HEK293 (cell line): ENCODE results near the gene CENPS.
A peak's percentile ranks its signal among the peaks of the same experiment; 100 is the strongest.

ENCODE experiments used
- ELK4 ChIP-seq: IDR thresholded peaks from 2 replicates; pipeline ENCODE4 v1.6.1; 2011; ENCODE audit warnings: mild to moderate bottlenecking, low read depth, low read length, borderline replicate concordance
- INSM2 ChIP-seq: fragments of 450-650 bp; formaldehyde crosslinking; IDR thresholded peaks from 2 replicates; pipeline ENCODE4 v1.5.1; 2016; ENCODE audit warnings: missing biosample characterization, missing genetic modification characterization
- KLF9 ChIP-seq: fragments of 450-650 bp; formaldehyde crosslinking; IDR thresholded peaks from 2 replicates; pipeline ENCODE4 v1.5.1; 2016; ENCODE audit warnings: missing biosample characterization, missing genetic modification characterization, low read depth
- PRDM1 ChIP-seq: fragments of 450-650 bp; formaldehyde crosslinking; IDR thresholded peaks from 2 replicates; pipeline ENCODE4; 2016; ENCODE audit warnings: missing biosample characterization, missing genetic modification characterization
- REPIN1 ChIP-seq: fragments of 450-650 bp; formaldehyde crosslinking; IDR thresholded peaks from 2 replicates; pipeline ENCODE4 v1.5.1; 2017; ENCODE audit warnings: missing biosample characterization, missing genetic modification characterization, low read depth
- SP2 ChIP-seq: fragments of 450-650 bp; formaldehyde crosslinking; IDR thresholded peaks from 2 replicates; pipeline ENCODE4 v1.5.1; 2016; ENCODE audit warnings: missing biosample characterization, missing genetic modification characterization
- SP3 ChIP-seq: fragments of 450-650 bp; formaldehyde crosslinking; IDR thresholded peaks from 2 replicates; pipeline ENCODE4 v1.5.1; 2016; ENCODE audit warnings: missing biosample characterization, missing genetic modification characterization
- ZBTB10 ChIP-seq: fragments of 450-650 bp; formaldehyde crosslinking; IDR thresholded peaks from 2 replicates; pipeline ENCODE4 v1.5.1; 2016; ENCODE audit warnings: missing biosample characterization, missing genetic modification characterization
- ZBTB26 ChIP-seq: fragments of 450-650 bp; formaldehyde crosslinking; optimal IDR thresholded peaks from 2 replicates; pipeline ENCODE3; 2016; ENCODE audit warnings: missing biosample characterization, mild to moderate bottlenecking, missing genetic modification characterization
- ZBTB48 ChIP-seq: fragments of 450-650 bp; formaldehyde crosslinking; IDR thresholded peaks from 2 replicates; pipeline ENCODE4 v1.5.1; 2016; ENCODE audit warnings: missing biosample characterization, missing genetic modification characterization
- ZEB2 ChIP-seq: fragments of 450-650 bp; formaldehyde crosslinking; IDR thresholded peaks from 2 replicates; pipeline ENCODE4 v1.5.1; 2016; ENCODE audit warnings: missing biosample characterization, missing genetic modification characterization
- ZFP3 ChIP-seq: fragments of 450-650 bp; formaldehyde crosslinking; IDR thresholded peaks from 2 replicates; pipeline ENCODE4 v1.5.1; 2016; ENCODE audit warnings: low read depth, missing biosample characterization, missing genetic modification characterization
- ZIC2 ChIP-seq: fragments of 450-650 bp; formaldehyde crosslinking; IDR thresholded peaks from 2 replicates; pipeline ENCODE4 v1.5.1; 2016; ENCODE audit warnings: missing biosample characterization, missing genetic modification characterization
- ZNF16 ChIP-seq: fragments of 450-650 bp; formaldehyde crosslinking; IDR thresholded peaks from 2 replicates; pipeline ENCODE4 v1.5.1; 2016; ENCODE audit warnings: low read depth, missing biosample characterization, missing genetic modification characterization
- ZNF175 ChIP-seq: fragments of 450-650 bp; formaldehyde crosslinking; IDR thresholded peaks from 2 replicates; pipeline ENCODE4 v1.5.1; 2016; ENCODE audit warnings: missing biosample characterization, missing genetic modification characterization
- ZNF239 ChIP-seq: fragments of 450-650 bp; formaldehyde crosslinking; IDR thresholded peaks from 2 replicates; pipeline ENCODE4 v1.5.1; 2016; ENCODE audit warnings: missing biosample characterization, missing genetic modification characterization
- ZNF248 ChIP-seq: fragments of 450-650 bp; formaldehyde crosslinking; IDR thresholded peaks from 2 replicates; pipeline ENCODE4 v1.5.1; 2017; ENCODE audit warnings: missing biosample characterization, missing genetic modification characterization
- ZNF302 ChIP-seq: fragments of 450-650 bp; formaldehyde crosslinking; IDR thresholded peaks from 2 replicates; pipeline ENCODE4 v1.5.1; 2016; ENCODE audit warnings: missing biosample characterization, missing genetic modification characterization, low read depth
- ZNF423 ChIP-seq: fragments of 450-650 bp; formaldehyde crosslinking; IDR thresholded peaks from 2 replicates; pipeline ENCODE4 v1.5.1; 2016; ENCODE audit warnings: missing biosample characterization, missing genetic modification characterization
- ZNF433 ChIP-seq: fragments of 450-650 bp; formaldehyde crosslinking; IDR thresholded peaks from 2 replicates; pipeline ENCODE4 v1.5.1; 2016; ENCODE audit warnings: missing biosample characterization, missing genetic modification characterization, low read depth
- ZNF513 ChIP-seq: fragments of 450-650 bp; IDR thresholded peaks from 2 replicates; pipeline ENCODE4 v1.5.1; 2018; ENCODE audit warnings: missing biosample characterization, missing genetic modification characterization
- ZNF549 ChIP-seq: fragments of 450-650 bp; IDR thresholded peaks from 2 replicates; pipeline ENCODE4 v1.5.1; 2018; ENCODE audit warnings: missing biosample characterization, missing genetic modification characterization, mild to moderate bottlenecking, inconsistent platforms, moderate library complexity
- ZNF555 ChIP-seq: fragments of 450-650 bp; formaldehyde crosslinking; conservative IDR thresholded peaks from 2 replicates; pipeline ENCODE4 v1.5.1; 2017; ENCODE audit warnings: missing biosample characterization, mild to moderate bottlenecking, missing genetic modification characterization, inconsistent platforms
- ZNF600 ChIP-seq: fragments of 450-650 bp; formaldehyde crosslinking; IDR thresholded peaks from 2 replicates; pipeline ENCODE4 v1.5.1; 2016; ENCODE audit warnings: missing biosample characterization, missing genetic modification characterization
- ZNF610 ChIP-seq: fragments of 450-650 bp; formaldehyde crosslinking; IDR thresholded peaks from 2 replicates; pipeline ENCODE4 v1.5.1; 2016; ENCODE audit warnings: missing biosample characterization, missing genetic modification characterization, borderline replicate concordance
- ZNF621 ChIP-seq: fragments of 450-650 bp; formaldehyde crosslinking; IDR thresholded peaks from 2 replicates; pipeline ENCODE4 v1.5.1; 2017; ENCODE audit warnings: missing biosample characterization, missing genetic modification characterization
- ZNF670 ChIP-seq: fragments of 450-650 bp; formaldehyde crosslinking; IDR thresholded peaks from 2 replicates; pipeline ENCODE4 v1.5.1; 2016; ENCODE audit warnings: missing biosample characterization, missing genetic modification characterization, low read depth
- ZNF677 ChIP-seq: fragments of 450-650 bp; IDR thresholded peaks from 2 replicates; pipeline ENCODE4 v1.5.0; 2018; ENCODE audit warnings: missing biosample characterization, mild to moderate bottlenecking, missing genetic modification characterization, moderate library complexity
- ZNF791 ChIP-seq: fragments of 450-650 bp; formaldehyde crosslinking; IDR thresholded peaks from 2 replicates; pipeline ENCODE4 v1.5.1; 2016; ENCODE audit warnings: missing biosample characterization, missing genetic modification characterization
- ZSCAN5A ChIP-seq: fragments of 450-650 bp; formaldehyde crosslinking; IDR thresholded peaks from 2 replicates; pipeline ENCODE4 v1.5.1; 2016; ENCODE audit warnings: missing biosample characterization, missing genetic modification characterization
- ZXDB ChIP-seq: fragments of 450-650 bp; formaldehyde crosslinking; IDR thresholded peaks from 2 replicates; pipeline ENCODE4 v1.5.1; 2016; ENCODE audit warnings: missing biosample characterization, missing genetic modification characterization

CENPS gene

GRCh38 chr1:10430216-10431069 is at the start of gene CENPS (continued):
- TF ChIP-seq ZBTB26 (peak; percentile 94), ZNF549 (tag by site-specific recombination) (no peak), SP2 (tag by site-specific recombination) (peak; percentile 64), ZNF791 (tag by site-specific recombination) (no peak), ZFP3 (tag by site-specific recombination) (no peak), ZNF433 (tag by site-specific recombination) (no peak), PRDM1 (tag by site-specific recombination) (no peak), ZNF239 (no peak), ZNF175 (tag by site-specific recombination) (no peak), ZBTB10 (0 out of 2 replicates have a peak, but pooled peaks have one; percentile 49), KLF9 (peak; percentile 92), ELK4 (no peak), ZNF423 (tag by site-specific recombination) (no peak), ZNF610 (tag by site-specific recombination) (peak; percentile 88), ZBTB48 (peak; percentile 90), REPIN1 (peak; percentile 63; the same call in 1 of the 2 replicates), ZEB2 (tag by site-specific recombination) (peak; percentile 79; the same call in 1 of the 2 replicates), ZNF248 (tag by site-specific recombination) (no peak), ZIC2 (tag by site-specific recombination) (peak; percentile 35), ZNF677 (tag by site-specific recombination) (0 out of 2 replicates have a peak, but pooled peaks have one; percentile 21), ZNF600 (tag by site-specific recombination) (peak; percentile 83), ZNF555 (tag by site-specific recombination) (no peak), ZNF16 (tag by site-specific recombination) (no peak), INSM2 (tag by site-specific recombination) (peak; percentile 82), ZXDB (tag by site-specific recombination) (peak; percentile 94), SP3 (tag by site-specific recombination) (peak; percentile 74), ZNF670 (tag by site-specific recombination) (no peak), ZNF302 (tag by site-specific recombination) (no peak), ZNF621 (no peak), ZNF513 (tag by site-specific recombination) (no peak), ZSCAN5A (tag by site-specific recombination) (0 out of 2 replicates have a peak, but pooled peaks have one; percentile 32)
